Putamen (tissue), 1 donor: Measurements from ENCODE around the gene DNAJC4.
A peak's percentile ranks its signal among the peaks of the same experiment; 100 is the strongest.

Experiments
- DNase-seq: peaks from one replicate; pipeline ENCODE4 v3.0.0-alpha.2; 2016; ENCODE audit warnings: low spot score

The DNAJC4 gene, protein sequence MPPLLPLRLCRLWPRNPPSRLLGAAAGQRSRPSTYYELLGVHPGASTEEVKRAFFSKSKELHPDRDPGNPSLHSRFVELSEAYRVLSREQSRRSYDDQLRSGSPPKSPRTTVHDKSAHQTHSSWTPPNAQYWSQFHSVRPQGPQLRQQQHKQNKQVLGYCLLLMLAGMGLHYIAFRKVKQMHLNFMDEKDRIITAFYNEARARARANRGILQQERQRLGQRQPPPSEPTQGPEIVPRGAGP

DNA sequence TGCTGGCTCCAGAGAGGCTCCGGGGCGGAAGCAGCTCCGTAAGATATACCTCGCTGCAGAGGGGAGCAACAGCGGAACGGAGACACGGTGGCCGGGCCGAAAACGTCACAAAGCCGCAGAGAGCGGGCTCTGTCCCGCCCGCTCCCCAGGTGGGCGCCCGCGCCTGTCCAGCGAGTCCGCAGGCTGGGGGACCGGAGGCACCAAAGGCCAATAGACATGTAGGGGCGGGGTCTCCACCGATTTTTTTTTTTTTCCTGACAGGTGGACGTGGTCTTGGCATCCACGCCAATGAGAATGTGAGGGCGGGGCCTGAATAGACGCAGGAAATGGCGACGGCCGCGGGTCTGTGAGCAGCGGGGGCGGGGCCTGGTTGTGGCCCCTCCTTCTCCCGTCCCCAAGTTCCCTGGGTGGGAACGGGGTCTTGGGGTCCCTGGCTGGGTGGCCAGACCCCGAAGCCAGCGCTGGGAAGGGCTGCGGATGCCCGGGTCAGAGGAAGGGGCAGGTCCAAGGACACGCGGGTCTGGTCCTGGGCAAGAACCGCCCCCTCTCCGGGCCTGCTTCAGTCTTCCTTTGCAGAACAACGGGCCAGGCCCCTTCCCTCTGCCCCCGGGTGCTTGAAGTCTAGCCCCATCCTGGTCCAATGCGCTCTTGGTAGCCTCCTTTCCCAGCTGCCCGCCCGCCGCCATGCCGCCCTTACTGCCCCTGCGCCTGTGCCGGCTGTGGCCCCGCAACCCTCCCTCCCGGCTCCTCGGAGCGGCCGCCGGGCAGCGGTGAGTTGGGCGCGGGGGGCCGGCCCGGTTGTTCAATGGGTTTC is at the start of gene DNAJC4:
Gene DNAJC4 (plus strand): TSS at position 378 of the 814 bp plus-strand sequence. CDS start 307 bp downstream, at position 685.
- peak; percentile 89 for DNase-seq

DNA sequence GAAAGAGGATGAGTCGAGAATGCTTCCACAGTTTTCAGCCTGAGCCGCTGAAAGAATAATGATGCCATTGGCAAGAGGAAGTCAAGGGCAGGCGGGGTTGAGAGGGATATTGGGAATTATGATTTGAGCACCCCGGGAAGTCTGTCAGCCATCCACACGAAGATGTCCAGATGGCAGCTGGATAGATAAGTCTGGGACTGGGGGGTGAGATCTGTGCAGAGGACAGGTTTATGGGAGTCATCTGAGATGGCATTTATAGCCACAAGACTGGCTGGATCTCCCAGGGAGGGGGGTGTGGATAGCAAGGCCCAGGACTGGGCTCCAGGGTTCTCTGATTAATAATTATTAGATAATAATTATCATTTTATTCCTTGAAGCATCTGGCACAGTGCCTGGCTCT is 49.5 kb upstream of the DNAJC4 start:
- no peak for DNase-seq

DNA sequence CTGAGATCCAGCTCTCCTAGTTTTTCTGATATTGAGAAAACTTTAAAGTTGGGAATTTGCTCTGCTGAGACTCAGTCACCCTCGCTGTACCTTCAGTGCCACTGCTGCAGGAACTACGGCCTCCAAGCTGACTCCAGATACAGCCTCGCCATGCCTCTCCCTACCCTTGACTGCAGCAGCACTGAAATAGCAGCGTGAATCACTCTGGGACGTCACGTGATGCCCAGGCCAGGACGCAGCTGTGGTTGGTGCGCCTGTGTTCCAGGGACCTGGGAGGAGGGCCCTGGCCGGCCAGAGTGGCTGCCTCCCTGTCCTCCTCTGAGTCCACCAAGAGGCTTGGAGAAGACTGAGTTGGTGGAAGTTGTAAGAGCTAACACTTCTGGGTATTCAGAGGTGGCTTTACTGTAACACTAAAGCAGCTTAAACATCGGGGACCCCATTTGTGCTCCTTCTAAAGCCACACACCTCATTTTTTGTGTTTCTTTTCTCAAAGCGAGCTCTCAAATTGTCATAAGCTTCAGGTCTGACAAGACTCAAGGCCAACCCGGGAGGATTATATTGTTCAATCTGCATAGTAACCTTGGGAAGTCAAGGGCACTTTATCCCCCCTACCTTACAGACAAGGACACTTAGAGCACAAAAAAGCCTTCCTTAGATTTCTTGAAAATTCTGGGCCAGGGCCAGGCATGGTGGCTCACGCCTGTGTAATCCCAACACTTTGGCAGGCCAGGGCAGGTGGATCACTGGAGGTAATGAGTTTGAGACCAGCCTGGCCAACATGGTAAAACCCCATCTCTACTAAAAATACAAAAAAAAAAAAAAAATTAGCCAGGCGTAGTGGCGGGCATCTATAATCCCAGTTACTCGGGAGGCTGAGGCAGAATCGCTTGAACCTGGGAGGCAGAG is 48.6 kb upstream of the DNAJC4 start:
- peak; percentile 92 for DNase-seq

DNA sequence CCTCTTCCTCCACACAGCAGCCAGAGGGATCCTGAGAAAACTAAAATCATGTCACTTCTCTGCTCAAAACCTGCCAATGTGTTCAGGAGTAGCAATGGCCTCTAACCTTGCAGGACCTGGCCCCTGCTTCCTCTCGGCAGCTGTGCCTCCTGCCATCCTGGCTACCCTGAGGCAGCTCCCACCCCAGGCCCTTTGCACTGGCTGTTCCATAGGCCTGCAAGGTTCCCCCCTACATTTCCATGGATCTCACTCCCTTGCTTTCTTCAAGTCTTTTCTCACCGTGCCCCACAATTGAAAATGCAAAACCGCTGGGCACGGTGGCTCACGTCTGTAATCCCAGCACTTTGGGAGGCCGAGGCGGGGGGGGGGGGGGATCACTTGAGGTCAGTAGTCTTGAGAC is 46.5 kb upstream of the DNAJC4 start:
- DNase-seq, result no peak

DNA sequence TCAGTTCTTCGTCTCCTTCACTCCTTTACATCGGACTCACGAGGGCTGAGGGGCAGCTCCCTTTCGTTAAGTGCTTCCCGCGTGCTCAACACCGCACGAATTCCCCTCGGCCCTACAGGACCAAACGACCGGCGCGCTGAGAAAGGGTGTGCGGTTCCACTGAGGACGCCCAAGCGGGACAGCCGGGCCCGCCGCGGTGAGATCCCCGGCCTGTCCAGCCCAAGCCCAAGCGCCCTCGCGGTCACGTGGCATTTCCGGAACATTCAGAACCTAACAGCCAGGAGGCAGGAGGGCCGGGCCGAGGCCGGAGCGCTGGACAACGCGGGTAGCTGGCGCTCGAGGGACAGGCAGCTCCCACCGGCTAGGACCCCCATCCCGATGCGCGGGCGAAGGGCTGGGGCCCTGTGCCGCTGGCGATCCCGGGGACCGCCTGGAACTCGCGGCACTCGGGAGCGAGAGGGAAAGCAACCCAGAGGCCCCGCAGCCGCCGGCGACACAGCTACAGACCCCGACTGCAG is 45.1 kb upstream of the DNAJC4 start:
- DNase-seq, result peak; percentile 42

DNA sequence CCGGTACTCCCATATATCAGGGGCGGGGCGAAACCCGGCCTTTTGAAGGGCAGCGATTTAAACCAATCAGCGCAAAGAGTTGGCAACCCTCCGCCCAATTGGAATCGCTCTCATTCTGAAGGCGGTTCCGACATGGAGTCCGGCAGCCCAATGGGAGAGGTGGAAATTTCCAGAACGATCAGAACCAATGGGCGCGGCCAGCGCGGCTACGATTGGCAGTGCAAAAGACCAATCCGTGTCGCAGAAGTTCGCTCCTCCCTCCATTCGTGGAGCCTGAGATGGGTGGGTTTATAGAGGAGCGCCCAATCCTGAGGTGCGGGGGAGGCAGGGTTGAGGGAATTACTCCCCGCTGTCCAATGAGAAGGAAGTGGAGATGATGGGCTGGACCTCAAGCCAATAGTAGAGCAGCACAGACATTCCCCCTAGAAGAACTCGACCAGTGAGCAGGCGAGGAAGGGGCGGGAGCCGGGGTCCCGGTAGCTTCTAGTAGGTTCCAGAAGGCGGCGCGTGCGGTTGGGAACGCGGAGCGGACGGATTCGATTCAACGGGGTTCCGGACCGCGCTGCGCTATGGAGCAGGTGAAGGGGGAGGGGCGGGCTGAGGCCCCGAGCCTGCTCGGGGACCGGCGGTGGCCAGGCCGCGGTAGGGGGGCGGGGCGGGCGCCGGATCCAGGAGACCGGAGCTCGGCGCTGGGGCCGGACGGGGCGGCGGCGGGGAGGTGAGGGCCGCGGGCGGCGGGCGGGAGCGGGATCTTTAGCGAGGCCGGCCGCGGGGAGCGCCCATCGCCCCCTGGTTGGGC is 44.5 kb upstream of the DNAJC4 start, which contains the start of gene STIP1:
Gene STIP1 (plus strand): TSS at position 479 of the 799 bp plus-strand sequence. CDS start 91 bp downstream, at position 570.
- peak; percentile 100 for DNase-seq

DNA sequence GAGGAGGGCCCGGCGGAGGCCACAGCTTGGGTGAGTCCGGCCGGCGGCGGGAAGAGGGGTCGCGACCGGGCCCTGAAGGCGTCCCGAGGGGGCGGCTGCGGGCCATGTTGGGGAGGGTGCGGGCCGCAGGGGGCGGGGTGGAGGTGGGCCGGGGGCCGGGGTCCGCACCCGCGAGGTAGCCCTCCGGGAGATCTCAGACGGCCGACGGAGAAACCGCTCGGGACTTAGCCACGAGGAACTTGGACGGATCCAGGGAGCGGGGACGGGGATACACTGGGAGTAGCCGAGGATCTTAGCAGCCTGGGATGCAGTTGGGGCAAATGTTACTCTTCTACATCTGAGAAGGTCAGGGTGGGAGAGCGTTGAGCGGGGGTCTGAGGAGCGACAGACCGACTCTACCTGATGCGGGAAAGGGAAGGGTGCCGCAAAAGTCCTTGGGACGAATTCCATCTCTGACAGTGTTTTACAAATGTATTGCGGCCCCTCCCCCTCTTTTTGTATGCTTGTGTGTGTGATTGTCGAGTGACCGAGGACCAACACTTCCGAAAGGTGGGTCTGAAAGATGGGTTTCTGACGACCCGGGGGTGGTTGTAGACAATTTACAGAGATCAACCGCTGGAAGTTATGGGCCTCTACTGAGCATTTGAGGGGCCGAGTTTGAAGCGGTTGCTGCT is 43.7 kb upstream of the DNAJC4 start:
- no peak for DNase-seq

DNA sequence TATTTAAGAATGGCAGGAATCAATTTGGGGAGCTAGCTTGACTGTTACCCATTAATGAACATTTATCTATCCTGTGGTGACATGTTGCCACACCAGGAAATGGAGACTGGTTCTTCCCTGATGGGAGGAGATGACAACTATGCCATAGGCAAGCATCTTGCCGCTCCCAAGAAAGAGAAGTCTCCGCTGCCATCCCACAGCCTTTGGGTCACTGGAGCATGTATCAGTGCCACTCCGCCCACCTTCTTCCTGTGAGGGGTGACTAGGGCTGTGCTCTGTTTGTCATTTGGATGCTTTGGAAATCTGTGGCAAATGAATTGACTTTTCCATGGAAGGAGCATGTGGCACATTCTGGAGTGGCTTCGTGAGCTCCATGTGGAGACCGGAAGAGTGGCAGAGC is 37.9 kb upstream of the DNAJC4 start:
- no peak for DNase-seq

DNA sequence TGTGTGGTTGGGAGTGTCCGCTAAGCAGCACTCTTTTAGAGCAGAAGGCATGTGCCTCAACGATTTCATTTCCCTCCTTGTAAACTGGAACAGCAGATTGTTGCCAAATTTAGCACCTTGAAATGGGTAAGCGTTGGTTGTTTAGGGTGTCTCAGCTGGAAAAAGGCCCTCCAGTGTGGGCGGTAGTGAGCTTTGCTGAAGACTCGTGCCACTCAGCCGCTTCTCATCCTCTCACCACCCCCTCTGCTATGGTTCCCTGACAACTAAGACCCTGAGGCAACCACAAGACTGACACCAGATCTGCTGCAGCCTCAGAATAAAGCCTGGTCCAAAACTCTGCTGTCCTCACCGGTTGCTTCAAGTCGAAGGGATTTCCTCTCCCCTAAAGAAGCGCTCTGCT is 33.7 kb upstream of the DNAJC4 start:
- DNase-seq, result no peak

DNA sequence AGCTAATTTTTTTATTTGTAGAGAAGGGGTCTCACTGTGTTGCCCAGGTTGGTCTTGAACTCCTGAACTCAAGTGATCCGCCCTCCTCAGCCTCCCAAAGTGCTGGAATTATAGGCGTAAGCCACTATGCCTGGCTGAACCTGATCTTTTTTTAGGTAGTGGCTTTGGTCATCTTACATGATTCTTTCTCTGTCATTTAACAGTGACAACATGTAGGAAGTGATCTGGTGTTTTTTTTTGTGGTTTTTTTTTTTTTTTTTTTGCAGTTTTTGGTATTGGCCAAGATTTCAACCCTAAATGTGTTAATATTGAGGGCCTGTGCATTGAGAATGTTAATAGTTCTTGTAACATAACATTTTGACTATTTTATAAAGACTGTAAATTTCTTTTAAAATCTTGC is 31.8 kb upstream of the DNAJC4 start:
- no peak for DNase-seq

DNA sequence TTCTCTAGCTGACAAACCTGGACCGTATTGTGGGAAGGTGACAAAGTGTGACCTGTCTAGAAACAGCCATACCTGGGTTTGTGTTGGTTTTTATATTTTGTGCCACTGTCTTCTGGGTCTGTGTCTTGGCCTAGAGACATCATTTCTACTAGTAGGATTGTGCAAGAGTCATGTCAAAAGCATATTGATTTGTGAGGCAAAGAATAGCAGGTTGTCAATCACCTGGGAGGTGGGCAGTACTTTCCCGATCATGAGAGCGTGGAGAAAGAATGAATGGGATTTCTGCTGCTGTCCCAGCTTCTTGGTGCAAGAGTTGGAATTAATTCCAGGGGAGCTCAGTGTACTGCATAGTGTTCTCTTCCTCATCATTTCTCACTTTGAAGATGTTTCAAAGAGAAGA is 28.8 kb upstream of the DNAJC4 start:
- DNase-seq, result no peak

DNA sequence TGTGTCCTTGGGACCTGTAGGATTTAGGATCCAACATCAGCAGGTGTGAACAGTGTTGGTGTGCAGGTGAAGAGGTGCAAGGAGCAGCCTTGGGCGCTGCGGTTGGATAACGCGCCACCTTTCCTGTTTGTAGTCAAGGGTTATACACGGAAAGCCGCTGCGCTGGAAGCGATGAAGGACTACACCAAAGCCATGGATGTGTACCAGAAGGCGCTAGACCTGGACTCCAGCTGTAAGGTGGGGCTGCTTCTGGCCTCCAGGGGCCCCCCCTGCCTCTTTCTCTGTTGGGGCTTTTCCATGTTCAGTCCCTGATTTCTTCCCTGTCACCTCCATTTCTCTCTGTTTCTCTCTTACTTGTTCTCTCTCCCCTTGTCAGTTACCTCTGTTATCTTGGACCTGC is 27.4 kb upstream of the DNAJC4 start:
- DNase-seq, result no peak

DNA sequence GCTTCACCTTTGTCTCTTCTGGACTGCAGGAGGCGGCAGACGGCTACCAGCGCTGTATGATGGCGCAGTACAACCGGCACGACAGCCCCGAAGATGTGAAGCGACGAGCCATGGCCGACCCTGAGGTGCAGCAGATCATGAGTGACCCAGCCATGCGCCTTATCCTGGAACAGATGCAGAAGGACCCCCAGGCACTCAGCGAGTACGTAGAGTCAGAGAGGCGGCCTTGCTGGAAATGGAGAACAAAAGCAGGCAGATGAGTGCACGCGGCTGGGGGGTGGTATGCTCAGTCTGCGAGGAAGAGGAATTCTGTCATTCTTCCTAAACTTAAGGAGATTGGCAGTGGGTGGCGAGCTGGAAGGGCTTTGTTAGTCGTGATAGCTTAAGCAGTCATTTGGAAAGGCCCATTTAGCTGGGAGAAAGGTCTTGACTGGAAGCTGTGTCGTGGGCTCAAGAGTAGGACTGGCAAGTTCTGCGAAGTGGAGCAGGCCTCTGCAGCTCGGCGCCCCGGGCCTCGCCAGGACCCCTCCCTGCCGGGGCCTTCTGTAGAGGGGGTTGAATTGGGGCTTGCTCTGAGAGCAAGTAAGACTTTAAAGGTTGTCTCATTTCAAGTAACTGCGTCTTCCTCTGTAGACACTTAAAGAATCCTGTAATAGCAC is 26.8 kb upstream of the DNAJC4 start:
- no peak for DNase-seq

DNA sequence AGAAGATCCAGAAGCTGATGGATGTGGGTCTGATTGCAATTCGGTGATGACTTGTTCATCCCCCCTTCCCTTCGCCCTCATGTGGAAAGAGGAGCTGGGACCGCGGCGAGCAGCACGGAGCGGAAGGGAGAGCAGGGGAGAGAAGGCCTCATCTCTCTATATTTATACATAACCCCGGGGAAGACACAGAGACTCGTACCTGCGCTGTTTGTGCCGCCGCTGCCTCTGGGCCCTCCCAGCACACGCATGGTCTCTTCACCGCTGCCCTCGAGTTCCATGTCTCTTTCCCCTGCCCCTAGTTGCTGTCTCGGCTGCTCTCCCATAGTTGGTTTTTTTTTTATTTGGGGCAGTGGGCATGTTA is 26.3 kb upstream of the DNAJC4 start:
- DNase-seq, result no peak

DNA sequence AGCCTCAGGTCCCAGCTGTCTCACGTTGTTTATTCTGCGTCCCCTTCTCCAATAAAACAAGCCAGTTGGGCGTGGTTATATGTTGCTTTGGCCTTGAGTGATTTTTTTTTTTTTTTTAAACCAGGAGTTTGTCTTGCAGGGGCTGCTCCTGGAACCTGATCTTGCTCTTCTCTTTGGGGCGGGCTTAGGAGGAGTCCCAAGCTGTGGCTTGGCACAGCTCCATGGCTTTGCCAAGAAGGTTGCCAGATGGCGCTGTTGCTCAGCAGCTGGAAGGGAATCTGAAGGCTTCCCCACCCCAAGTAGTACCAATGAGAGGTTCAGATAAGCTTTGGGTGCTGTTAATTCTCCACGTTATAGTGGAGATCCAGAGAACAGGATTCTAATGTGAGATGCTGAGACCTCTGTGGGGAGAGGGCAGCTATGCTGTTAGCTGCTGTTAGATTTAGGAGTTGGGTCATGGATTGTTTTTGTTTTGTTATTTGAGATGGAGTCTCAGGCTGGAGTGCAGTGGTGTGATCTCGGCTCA is 25.8 kb upstream of the DNAJC4 start:
- DNase-seq, result peak; percentile 89

DNA sequence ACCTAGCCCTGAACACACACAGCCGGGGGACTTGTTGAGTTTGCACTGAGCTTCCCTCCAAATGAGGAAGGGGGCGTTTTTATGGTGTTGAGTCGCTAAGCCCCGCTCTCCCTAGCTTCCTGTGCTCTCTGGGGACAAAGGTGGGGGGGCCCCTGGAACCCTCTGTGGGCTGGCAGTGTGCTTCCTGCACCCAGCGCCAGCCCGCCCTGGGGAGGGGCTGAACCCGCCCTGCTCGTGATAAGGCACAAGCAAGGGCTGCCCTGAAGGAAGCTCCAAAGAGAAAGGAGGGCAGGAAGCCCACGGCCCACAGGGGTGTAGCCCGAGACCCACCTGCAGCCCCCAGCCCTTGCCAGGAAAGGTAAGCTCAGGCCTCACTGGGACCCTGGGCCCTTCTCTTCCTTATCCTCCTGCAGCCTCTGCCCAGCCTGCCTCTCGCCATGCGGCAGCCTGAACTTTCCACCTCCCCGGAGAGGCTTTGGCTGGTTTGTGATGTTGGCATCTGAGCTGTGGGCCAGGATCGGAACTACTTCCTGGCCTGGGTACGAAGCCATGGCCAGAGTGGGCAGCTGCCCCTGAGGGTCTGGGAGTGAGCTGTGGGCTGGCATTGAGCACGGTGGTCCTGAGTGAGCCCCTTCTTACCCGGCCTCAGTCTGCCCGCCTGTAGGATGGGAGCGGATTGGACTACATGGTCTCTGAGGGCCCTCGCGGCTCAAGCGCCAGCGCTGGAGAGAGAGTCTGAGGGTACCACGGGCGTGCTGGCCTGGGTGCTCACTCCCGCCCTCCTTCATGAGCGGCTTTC is 23.7 kb upstream of the DNAJC4 start, which contains the start of gene FERMT3:
Gene FERMT3 (plus strand): TSS at position 265 of the 799 bp plus-strand sequence. CDS start 644 bp downstream, outside the sequence.
- no peak for DNase-seq

DNA sequence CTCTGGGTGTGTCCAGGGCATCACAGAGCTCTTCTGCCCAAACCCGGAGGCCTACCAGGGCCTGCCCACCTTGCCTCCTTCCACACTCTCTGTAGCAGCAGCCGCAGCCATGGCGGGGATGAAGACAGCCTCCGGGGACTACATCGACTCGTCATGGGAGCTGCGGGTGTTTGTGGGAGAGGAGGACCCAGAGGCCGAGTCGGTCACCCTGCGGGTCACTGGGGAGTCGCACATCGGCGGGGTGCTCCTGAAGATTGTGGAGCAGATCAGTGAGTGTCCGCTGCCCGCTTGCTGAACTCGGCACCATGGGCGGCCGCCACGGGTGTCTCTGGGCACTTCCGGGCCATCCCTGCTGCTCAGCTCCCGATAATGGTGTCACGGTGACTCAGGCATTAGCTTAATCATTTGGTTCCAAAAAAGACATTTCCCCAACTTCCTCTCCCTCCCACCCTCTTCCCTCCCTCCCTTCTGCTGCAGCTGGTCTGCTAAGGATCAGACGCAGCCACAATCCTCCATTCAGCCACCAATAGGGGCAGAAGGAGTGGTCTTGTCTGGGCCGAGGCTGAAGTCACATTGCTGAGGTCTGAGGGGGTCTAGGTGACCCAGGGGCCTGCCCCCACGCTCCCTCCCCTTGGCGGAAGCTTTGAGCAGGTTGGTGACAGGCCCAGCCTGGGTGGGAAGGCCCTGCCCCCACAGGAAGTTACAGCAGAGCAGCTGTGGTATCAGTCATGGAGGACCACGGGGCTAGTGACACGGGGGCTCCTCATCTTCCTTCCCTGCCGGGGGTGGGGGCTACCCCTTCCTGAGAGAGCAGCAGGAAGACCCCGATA is 22.9 kb upstream of the DNAJC4 start:
- DNase-seq, result no peak
